GM20000 (cell line): Measurements from ENCODE around the gene NKIRAS2.

Source experiments
- DNase-seq: peaks from one replicate; pipeline ENCODE4 v3.0.0; 2012; ENCODE audit warnings: low spot score
- TF ChIP-seq, protein P1 (sequence below): IDR thresholded peaks from 2 replicates; pipeline ENCODE4 v1.5.1; 2012; ENCODE audit warnings: mild to moderate bottlenecking, control low read depth; ENCODE audit errors: extremely low read depth, missing control alignments

The NKIRAS2 gene

DNA sequence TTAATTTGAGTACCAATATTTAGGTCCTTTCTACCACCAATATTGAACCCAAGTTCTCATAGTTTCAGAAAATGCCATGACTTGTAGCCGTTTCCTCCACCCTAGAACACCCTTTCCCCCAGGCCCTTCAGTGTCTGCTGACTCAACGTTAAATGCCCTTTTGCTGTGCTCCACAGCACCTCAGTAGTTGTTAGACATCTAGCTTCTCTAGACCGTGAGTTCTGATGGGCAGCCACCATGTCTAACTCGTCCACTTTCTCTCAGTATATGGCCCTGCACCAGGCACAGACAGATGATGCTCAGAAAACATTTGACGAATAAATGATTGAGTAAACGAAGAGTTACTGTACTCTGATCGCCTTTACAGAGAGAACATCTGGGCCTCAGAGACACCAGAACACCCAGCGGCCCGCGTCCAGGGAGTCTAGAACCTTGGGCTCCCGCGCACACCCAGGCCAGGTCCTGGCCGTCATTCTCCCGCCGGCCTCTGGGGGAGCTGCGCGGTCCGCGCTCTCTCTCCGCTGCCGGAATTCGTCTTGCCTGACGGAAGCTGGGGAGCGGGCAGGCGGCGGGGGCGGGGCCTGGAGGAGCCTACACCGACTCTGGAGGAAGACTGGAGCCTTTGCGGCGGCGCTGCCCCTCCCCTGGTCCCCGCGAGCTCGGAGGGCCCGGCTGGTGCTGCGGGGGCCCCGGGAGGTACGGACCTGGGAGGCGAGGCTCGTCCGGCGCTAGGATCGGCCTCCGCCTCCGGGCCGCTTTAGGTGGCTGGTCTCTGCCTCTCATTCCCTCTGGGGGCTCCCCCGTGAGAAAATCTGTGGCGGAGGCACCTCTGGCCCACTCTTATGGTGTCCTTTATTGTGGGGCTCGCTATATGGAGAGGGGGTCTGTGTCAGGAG is at the start of gene NKIRAS2:
TSS of gene NKIRAS2 (plus strand) at position 582 of the 896 bp plus-strand sequence. CDS start 1,488 bp downstream, outside the sequence.
- peak; percentile 95 for DNase-seq
- TF ChIP-seq, protein P1, sequence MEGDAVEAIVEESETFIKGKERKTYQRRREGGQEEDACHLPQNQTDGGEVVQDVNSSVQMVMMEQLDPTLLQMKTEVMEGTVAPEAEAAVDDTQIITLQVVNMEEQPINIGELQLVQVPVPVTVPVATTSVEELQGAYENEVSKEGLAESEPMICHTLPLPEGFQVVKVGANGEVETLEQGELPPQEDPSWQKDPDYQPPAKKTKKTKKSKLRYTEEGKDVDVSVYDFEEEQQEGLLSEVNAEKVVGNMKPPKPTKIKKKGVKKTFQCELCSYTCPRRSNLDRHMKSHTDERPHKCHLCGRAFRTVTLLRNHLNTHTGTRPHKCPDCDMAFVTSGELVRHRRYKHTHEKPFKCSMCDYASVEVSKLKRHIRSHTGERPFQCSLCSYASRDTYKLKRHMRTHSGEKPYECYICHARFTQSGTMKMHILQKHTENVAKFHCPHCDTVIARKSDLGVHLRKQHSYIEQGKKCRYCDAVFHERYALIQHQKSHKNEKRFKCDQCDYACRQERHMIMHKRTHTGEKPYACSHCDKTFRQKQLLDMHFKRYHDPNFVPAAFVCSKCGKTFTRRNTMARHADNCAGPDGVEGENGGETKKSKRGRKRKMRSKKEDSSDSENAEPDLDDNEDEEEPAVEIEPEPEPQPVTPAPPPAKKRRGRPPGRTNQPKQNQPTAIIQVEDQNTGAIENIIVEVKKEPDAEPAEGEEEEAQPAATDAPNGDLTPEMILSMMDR = peak; percentile 71

DNA sequence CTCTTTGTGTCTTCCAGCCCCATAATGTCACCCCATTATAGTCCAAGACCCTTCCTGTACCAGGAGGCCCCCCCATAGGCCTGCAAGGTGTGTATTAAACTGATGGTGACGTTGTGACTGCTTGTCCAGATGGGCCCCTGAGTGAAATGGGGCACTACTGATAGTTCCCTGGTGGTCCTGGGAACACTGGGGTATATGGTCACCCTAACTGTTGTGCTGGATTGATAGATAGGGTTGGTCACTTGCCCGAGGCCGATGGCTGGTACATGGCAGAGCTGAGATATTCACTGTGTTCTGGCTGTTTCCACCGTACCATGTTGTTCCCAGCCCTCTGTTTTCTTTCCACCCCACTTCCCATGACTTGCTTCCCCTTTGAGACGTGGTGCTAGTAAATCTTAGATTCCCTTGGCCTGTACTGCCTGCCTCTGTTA is 49.0 kb upstream of the NKIRAS2 start:
- no peak for DNase-seq
- TF ChIP-seq, protein P1 = no peak

DNA sequence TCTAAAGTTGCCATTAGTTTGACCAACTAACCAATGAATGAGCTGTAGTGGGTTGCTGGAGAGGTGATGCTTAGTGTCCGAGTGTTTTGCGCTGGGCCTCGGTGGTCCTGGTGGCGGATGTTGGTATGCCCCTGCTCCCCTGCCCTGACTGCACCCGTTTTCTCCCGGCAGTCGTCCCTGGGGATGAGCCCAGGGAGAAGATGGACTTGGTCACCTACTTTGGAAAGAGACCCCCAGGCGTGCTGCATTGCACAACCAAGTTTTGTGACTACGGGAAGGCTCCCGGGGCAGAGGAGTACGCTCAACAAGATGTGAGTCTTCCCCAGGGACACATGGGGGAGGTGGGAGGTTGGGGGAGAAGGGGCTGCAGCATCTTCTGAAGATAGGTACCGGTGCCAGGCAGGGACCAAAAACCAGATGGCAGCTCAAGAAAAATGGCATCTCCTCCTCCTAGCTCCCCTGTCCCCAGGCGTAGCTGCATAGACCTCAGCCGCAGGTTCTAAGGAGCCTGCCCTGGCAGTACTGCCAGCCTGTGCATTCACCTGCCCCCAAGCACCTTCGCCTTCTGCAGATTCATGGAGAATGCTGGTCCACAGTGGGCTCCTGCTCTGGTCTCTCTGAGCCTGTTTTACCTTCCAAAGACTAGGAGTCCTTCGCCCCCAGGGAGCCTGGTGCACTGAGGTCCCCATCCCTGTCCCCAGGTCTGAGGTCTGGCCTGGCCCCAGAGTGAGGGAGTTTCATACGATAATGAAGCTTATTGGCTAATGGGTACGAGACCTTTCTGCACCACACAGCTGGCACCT is 48.0 kb upstream of the NKIRAS2 start:
- DNase-seq = no peak

DNA sequence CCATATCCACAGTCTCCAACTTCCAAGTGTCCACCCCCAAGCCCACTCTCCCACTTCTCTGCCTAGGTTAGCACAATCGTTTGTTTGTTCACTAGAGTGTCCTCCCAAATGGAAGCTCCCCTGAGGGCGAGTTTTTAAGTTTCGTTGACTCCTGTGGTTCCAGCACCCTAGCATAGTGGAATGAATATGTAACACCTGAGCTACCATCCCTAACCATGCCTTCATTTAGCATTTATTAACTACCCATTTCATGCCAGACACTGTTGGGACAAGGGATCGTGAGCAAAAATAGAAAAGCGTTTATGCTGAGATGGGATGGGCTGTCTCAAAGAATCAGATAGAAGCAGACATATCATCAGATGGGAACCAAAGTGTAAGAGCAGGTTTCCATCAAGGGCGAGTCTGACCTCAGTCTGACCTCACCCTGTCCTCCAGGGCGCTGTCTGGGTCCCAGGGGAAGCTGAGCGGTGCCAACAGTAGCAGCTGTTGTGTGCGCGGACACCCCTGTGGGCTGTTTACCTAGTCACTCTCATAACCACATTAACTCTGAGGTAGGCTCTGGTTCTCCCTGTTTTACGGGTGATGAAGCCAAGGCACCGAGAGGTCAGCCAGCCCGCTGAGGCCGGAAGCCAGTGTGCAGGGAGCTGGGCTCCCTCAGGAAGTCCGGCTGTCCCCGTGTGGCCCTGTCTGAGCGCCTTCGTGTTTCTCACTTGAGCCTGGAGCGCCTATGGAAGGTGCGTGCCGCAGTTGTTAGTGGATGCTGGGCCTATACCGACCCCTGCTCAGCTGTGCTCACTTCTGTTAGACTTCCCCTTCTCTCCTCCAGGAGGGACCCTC is 47.1 kb upstream of the NKIRAS2 start:
- TF ChIP-seq, protein P1 = no peak

More for the DNA sequence above, 48.0 kb upstream of the NKIRAS2 start:
- TF ChIP-seq, protein P1 = no peak

DNA sequence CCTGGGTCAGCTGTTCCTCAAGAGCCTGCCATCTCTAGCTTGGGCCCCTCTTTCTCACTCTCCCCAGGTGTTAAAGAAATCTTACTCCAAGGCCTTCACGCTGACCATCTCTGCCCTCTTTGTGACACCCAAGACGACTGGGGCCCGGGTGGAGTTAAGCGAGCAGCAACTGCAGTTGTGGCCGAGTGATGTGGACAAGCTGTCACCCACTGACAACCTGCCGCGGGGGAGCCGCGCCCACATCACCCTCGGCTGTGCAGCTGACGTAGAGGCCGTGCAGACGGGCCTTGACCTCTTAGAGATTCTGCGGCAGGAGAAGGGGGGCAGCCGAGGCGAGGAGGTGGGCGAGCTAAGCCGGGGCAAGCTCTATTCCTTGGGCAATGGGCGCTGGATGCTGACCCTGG is 46.5 kb upstream of the NKIRAS2 start:
- TF ChIP-seq, protein P1 = no peak
- no peak for DNase-seq

More for the DNA sequence above, 47.1 kb upstream of the NKIRAS2 start:
- DNase-seq = no peak

DNA sequence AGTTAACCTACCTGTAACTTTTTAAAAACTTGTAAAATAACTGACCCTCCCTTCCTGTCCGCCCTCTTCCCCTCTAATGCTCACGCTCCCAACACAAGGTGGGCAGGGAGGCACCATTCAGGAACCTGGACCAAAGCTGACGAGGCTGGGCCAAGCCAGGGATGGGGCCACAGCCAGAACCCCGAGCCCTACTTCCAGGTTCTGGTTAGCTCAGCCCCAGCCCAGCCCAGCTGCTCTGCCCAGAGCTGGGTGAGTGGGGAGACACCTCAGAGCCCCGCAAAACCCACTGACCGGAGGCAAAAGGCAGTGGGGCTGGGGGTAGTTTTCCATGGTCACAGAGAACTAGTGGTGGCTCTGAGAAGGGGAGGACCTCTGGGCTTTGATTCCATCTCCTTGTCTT is 45.9 kb upstream of the NKIRAS2 start:
- TF ChIP-seq, protein P1 = no peak

More for the DNA sequence above, 45.9 kb upstream of the NKIRAS2 start:
- DNase-seq = no peak
